ENCODE results near the gene CRHBP.

The CRHBP gene

DNA sequence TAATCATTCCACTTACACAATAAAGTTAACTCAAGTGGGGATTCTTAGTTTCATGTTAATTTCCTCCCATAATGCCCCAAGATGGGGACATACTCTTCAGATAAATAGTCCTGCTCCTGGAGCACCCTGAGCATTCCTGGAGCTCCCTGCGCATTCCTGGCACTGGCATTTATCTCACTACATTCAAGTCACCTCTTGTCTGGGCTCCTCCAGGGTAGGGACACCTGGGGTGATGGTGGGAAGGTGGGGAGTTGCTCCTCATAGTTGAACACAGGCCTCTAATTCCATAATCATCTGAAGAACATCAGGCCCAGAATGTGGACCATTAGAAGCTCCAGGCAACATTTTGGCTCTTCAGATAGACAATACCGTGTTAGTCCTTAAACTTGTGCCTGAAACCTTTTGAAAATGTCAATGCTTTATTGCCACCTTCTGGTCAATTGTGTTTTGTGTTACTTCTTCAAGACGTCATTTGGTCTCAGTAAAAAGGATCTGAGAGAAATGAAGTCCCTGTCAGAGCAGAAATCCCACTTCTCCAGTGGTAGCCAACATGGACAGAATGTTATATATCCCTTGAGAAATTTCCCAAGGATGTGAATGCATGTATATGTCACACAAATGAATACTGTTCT, 63.2 kb downstream of the CRHBP start:
- no peak for DNase-seq (ENCODE audit: low read depth in 3 of 3)

DNA sequence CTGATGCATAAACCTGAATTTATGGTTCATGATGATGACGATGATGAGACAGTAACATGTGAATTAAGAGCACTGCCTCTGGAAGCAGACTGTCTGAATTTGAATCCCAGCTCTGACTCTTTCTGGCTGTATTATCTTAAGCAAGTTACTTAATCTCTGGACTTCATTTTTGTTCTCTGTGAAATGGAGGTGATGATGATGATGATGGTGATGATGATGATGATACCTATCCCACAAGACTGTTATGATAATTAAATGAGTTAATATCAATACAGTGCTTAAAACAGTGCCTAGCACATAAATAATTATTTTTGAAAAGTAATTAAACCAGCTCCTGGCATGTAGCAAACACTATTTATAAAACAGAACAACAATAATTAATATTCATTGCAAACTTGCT, 64.1 kb downstream of the CRHBP start:
- DNase-seq (ENCODE audit: low read depth in 3 of 3): no peak

DNA sequence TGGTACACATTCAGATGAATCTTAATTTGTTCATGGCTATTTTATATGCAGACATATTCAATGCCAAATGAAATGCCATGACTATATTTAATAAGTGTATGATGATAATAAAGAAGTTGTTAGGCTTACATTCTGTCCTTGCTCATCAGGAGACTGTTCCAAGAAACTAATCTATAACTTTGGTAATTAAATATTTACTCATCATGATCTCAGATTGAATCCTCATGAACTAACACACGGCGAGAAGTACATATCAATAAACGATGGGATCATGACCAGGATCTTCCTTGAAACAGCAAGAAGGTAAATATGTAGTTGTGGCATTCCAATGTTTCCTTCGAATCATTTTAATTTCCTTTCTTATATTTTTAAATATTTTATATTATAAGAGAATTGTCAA, 64.8 kb downstream of the CRHBP start:
- no peak for DNase-seq (ENCODE audit: low read depth in 3 of 3)
